ENCODE data around the gene ZNF678. TPM values are rescaled to one million over a fixed set of nuclear protein-coding genes. Genes with fewer than 3 reads are reported as not detected.
"Not testable (repeated sequence)": the region's sequence is repeated elsewhere in the genome, so short reads cannot be mapped to it uniquely, and the experiment has no call there.

The ZNF678 gene
- total and polyA plus RNA-seq, 8 donors, result 0.65 to 34.1 (median 4.7) TPM

- TF ChIP-seq EP300 (IDR thresholded peaks at IDR 0.05) (no peak), POLR2A (IDR thresholded peaks at IDR 0.05) (no peak), POLR2AphosphoS5 (IDR thresholded peaks at IDR 0.05) (no peak), CTCF (IDR thresholded peaks at IDR 0.05) (no peak)
- H3K4me3 ChIP-seq, result no peak overlapping the region
- H3K27ac ChIP-seq, result no peak overlapping the region
- H3K36me3 ChIP-seq, result no peaks in the 10 kb centered on the region
- intact Hi-C loops (cut with DNase I; ENCODE audit: low total_unique reads), result loop anchor here (10.0 kb wide), 1 partner anchor 187 kb away; the partner anchor contains the start of genes JMJD4 and SNAP47
- peaks cover 0 to 6% (median 3%) of the 10 kb centered on the region in 4 donors for H3K4me1 ChIP-seq
- no peak for DNase-seq
- peaks cover 0 to 26% (median 15%) of the 10 kb centered on the region in 4 donors for H3K9me3 ChIP-seq
- no peaks in the 10 kb centered on the region for H3K27me3 ChIP-seq
Observed at GRCh38 chr1:227548119-227548397, 15.3 kb upstream of the ZNF678 start.

- TF ChIP-seq CTCF (IDR thresholded peaks at IDR 0.05) (no peak), POLR2A (IDR thresholded peaks at IDR 0.05) (no peak), EP300 (IDR thresholded peaks at IDR 0.05) (no peak), POLR2AphosphoS5 (IDR thresholded peaks at IDR 0.05) (no peak)
- WGBS, 5 donors, result 59 to 77% (median 66%) methylated on average over 3 of the region's 3 CpGs
- intact Hi-C loops (cut with DNase I; ENCODE audit: low total_unique reads), result loop anchor here (10.0 kb wide), 1 partner anchor 186 kb away; the partner anchor contains the start of genes JMJD4 and SNAP47
- no peak overlapping the region for H3K27ac ChIP-seq
- H3K4me1 ChIP-seq, result peaks cover 0 to 2% (median 1%) of the 10 kb centered on the region in 4 donors
- H3K9me3 ChIP-seq, result peaks cover 0 to 26% (median 15%) of the 10 kb centered on the region in 4 donors
- H3K36me3 ChIP-seq, result no peaks in the 10 kb centered on the region
- H3K4me3 ChIP-seq, result no peak overlapping the region
- H3K27me3 ChIP-seq, result no peaks in the 10 kb centered on the region
- no peak for DNase-seq
Observed at GRCh38 chr1:227548448-227548847, 14.9 kb upstream of the ZNF678 start.

- DNase-seq, result no peak
- 80 to 95% (median 88%) methylated on average over 2 of the region's 2 CpGs for WGBS, 5 donors
- intact Hi-C loops (cut with DNase I; ENCODE audit: low total_unique reads), result loop anchor here (10.0 kb wide), 1 partner anchor 185 kb away; the partner anchor contains the start of genes JMJD4 and SNAP47
- Histone ChIP-seq H3K4me3 (no peak overlapping the region), H3K27me3 (no peaks in the 10 kb centered on the region), H3K27ac (no peak overlapping the region), H3K9me3 (peaks cover 0 to 38% (median 21%) of the 10 kb centered on the region in 4 donors), H3K4me1 (no peaks in the 10 kb centered on the region), H3K36me3 (no peaks in the 10 kb centered on the region)
- TF ChIP-seq POLR2AphosphoS5 (IDR thresholded peaks at IDR 0.05) (no peak), CTCF (IDR thresholded peaks at IDR 0.05) (no peak), POLR2A (IDR thresholded peaks at IDR 0.05) (no peak), EP300 (IDR thresholded peaks at IDR 0.05) (no peak)
Observed at GRCh38 chr1:227549892-227550291, 13.5 kb upstream of the ZNF678 start.

GRCh38 chr1:227551881-227552280 is 11.5 kb upstream of the ZNF678 start:
- DNase-seq; H3K27ac ChIP-seq; H3K36me3 ChIP-seq; H3K4me3 ChIP-seq; H3K27me3 ChIP-seq; H3K4me1 ChIP-seq; intact Hi-C loops (cut with DNase I; ENCODE audit: low total_unique reads): not testable (repeated sequence)
- WGBS, 5 donors, result 75 to 93% (median 93%) methylated on average over 1 of the region's 1 CpG
- peaks cover 0 to 38% (median 21%) of the 10 kb centered on the region in 4 donors for H3K9me3 ChIP-seq

GRCh38 chr1:227556288-227556687 is 7.1 kb upstream of the ZNF678 start:
- intact Hi-C loops (cut with DNase I; ENCODE audit: low total_unique reads), result no loop called here
- Histone ChIP-seq H3K4me1 (peaks cover 0 to 7% (median 3%) of the 10 kb centered on the region in 4 donors), H3K27me3 (peaks cover 0 to 37% (median 28%) of the 10 kb centered on the region in 3 donors), H3K36me3 (no peaks in the 10 kb centered on the region), H3K27ac (no peak overlapping the region), H3K9me3 (peaks cover 0 to 51% (median 29%) of the 10 kb centered on the region in 4 donors), H3K4me3 (no peak overlapping the region)
- TF ChIP-seq CTCF (IDR thresholded peaks at IDR 0.05), result no peak
- no peak for TF ChIP-seq POLR2AphosphoS5 (IDR thresholded peaks at IDR 0.05)
- no peak for TF ChIP-seq EP300 (IDR thresholded peaks at IDR 0.05)
- TF ChIP-seq POLR2A (IDR thresholded peaks at IDR 0.05), result no peak
- 46 to 78% (median 61%) methylated on average over 7 of the region's 7 CpGs for WGBS, 5 donors
- DNase-seq, result peak in 1 of 2 donors; percentile 53
